Right renal cortex interstitium (tissue), 3 donors: ENCODE data around the gene ATP2C2. TPM values are rescaled to one million over a fixed set of nuclear protein-coding genes. Genes with fewer than 3 reads are reported as not detected.
"Not testable (repeated sequence)": the region's sequence is repeated elsewhere in the genome, so short reads cannot be mapped to it uniquely, and the experiment has no call there.

ENCODE experiments used
- DNase-seq, 3 donors: peaks; one replicate each; pipeline ENCODE4 v3.0.0-alpha.2; 2013; ENCODE audit warnings: low read depth in 3 of 3, low spot score in 2 of 3
- polyA plus RNA-seq, 3 donors: library from polyadenylated mRNA; unstranded; fragments of 120-200 nt; gene quantifications; one replicate each; pipeline ENCODE4 v1.2.1, GENCODE V29; 2013; ENCODE audit not compliant: insufficient read length in 3 of 3

ATP2C2 gene
- polyA plus RNA-seq, 3 donors: 0.32 to 0.96 (median 0.75) TPM

GRCh38 chr16:84446596-84447392, 78.5 kb downstream of the ATP2C2 start:
- DNase-seq: no peak

GRCh38 chr16:84448444-84448843, 80.1 kb downstream of the ATP2C2 start:
- no peak for DNase-seq

GRCh38 chr16:84449156-84450140, 81.1 kb downstream of the ATP2C2 start:
- DNase-seq: no peak

- no peak for DNase-seq
Observed at GRCh38 chr16:84450176-84450865, 82.0 kb downstream of the ATP2C2 start.

GRCh38 chr16:84451010-84451676, 82.8 kb downstream of the ATP2C2 start:
- DNase-seq: not testable (repeated sequence)

GRCh38 chr16:84451781-84452180, 83.4 kb downstream of the ATP2C2 start:
- DNase-seq: no peak

- peak in 1 of 3 donors; percentile 9 for DNase-seq
Observed at GRCh38 chr16:84453061-84453752, 84.9 kb downstream of the ATP2C2 start.

- DNase-seq: no peak
Observed at GRCh38 chr16:84454611-84455010, 86.3 kb downstream of the ATP2C2 start.

- no peak for DNase-seq
Observed at GRCh38 chr16:84455031-84455430, 86.7 kb downstream of the ATP2C2 start.

GRCh38 chr16:84458606-84459532, 90.5 kb downstream of the ATP2C2 start:
- DNase-seq: no peak

- DNase-seq: no peak
Observed at GRCh38 chr16:84459533-84459894, 91.2 kb downstream of the ATP2C2 start.

- DNase-seq: no peak
Observed at GRCh38 chr16:84459941-84460405, 91.6 kb downstream of the ATP2C2 start.

- no peak for DNase-seq
Observed at GRCh38 chr16:84460406-84461028, 92.2 kb downstream of the ATP2C2 start.

GRCh38 chr16:84461029-84461412, 92.7 kb downstream of the ATP2C2 start:
- no peak for DNase-seq

GRCh38 chr16:84461413-84462295, 93.3 kb downstream of the ATP2C2 start:
- no peak for DNase-seq

GRCh38 chr16:84462296-84463210, 94.2 kb downstream of the ATP2C2 start:
- no peak for DNase-seq
